Melanocyte of skin (primary cell): ENCODE data around the gene ECE2. TPM values are rescaled to one million over a fixed set of nuclear protein-coding genes. Genes with fewer than 3 reads are reported as not detected.

Experiments
- small RNA-seq, 2 donors: library from RNA; depleted of rRNA; stranded (forward); fragments of <200 nt; gene quantifications; one replicate each; pipeline ENCODE3, GENCODE V24; 2012
- total RNA-seq, 2 donors: library from RNA; depleted of rRNA; stranded (reverse); fragments of >200 nt; gene quantifications; 2 replicates each; pipeline ENCODE4 v1.2.3, GENCODE V29; 2012

ECE2 gene
- not detected for total RNA-seq

GRCh38 chr3:184275961-184276910 lies at the start of gene ECE2:
Gene ECE2, plus strand, starts transcription at chr3:184276022. Its CDS starts 132 bp downstream, at chr3:184276154.

GRCh38 chr3:184229394-184230080 lies 46.3 kb upstream of the ECE2 start, which contains the start of gene VWA5B2:
Gene VWA5B2, plus strand, starts transcription at chr3:184229585. Its CDS starts 944 bp downstream, at chr3:184230529.

GRCh38 chr3:184248454-184249411 lies 27.1 kb upstream of the ECE2 start, which contains the start of gene ALG3:
Gene ALG3, minus strand, starts transcription at chr3:184248962. Its CDS starts 22 bp downstream, at chr3:184248940.

GRCh38 chr3:184249412-184250166 lies 26.2 kb upstream of the ECE2 start, which contains the start of gene EEF1AKMT4:
Gene EEF1AKMT4, plus strand, starts transcription at chr3:184249672. Its CDS starts 23 bp downstream, at chr3:184249695.

GRCh38 chr3:184261270-184261853 lies 14.5 kb upstream of the ECE2 start, which contains the start of gene CAMK2N2:
Gene CAMK2N2, minus strand, starts transcription at chr3:184261553. Its CDS starts 268 bp downstream, at chr3:184261285.

GRCh38 chr3:184298759-184299487 lies 23.1 kb downstream of the ECE2 start, which contains the start of gene PSMD2:
Gene PSMD2, plus strand, starts transcription at chr3:184299241. Its CDS starts 26 bp downstream, at chr3:184299267.

GRCh38 chr3:184314363-184314699 lies 38.5 kb downstream of the ECE2 start, which contains the start of gene EIF4G1:
Gene EIF4G1, plus strand, starts transcription at chr3:184314606. Its CDS starts 1,191 bp downstream, at chr3:184315797.

GRCh38 chr3:184337399-184337714 lies 61.5 kb downstream of the ECE2 start, which contains the start of gene FAM131A:
Gene FAM131A, plus strand, starts transcription at chr3:184337600. Its CDS starts 31 bp downstream, at chr3:184337631.

Small RNA genes lying within 50 kb of the gene (small RNA-seq; reads per million reads assigned to genes)
- gene MIR1224 (0 reads per million in 2 donors), gene SNORD66 (701 to 1,006 reads per million in 2 donors)

Other genes with a start within 250 kb of the ECE2 start
- not detected for gene HTR3D, start 244.3 kb upstream of the ECE2 start, total RNA-seq
- gene HTR3C, start 223.0 kb upstream of the ECE2 start, total RNA-seq, result not detected
- not detected for gene HTR3E, start 179.0 kb upstream of the ECE2 start, total RNA-seq
- 10 to 100 TPM; 35.4 to 45.6 TPM for gene EIF2B5, start 140.7 kb upstream of the ECE2 start, total RNA-seq
- 10 to 100 TPM; 41.0 to 54.7 TPM for gene DVL3, start 120.6 kb upstream of the ECE2 start, total RNA-seq
- 100 to 1,000 TPM; 214 to 239 TPM for gene AP2M1, start 101.2 kb upstream of the ECE2 start, total RNA-seq
- 10 to 100 TPM; 39.9 to 52.9 TPM for gene ABCF3, start 89.8 kb upstream of the ECE2 start, total RNA-seq
- gene VWA5B2, start 46.4 kb upstream of the ECE2 start, total RNA-seq, result not detected
- 10 to 100 TPM; 68.8 to 88.9 TPM for gene ALG3, start 27.1 kb upstream of the ECE2 start, total RNA-seq
- 1 to 10 TPM; 3.8 to 9.0 TPM for gene EEF1AKMT4, start 26.4 kb upstream of the ECE2 start, total RNA-seq
- gene CAMK2N2, start 14.5 kb upstream of the ECE2 start, total RNA-seq, result under 1 TPM; 0.33 to 0.69 TPM
- gene PSMD2, start 23.2 kb downstream of the ECE2 start, total RNA-seq, result 100 to 1,000 TPM; 324 to 411 TPM
- 100 to 1,000 TPM; 191 to 328 TPM for gene EIF4G1, start 38.6 kb downstream of the ECE2 start, total RNA-seq
- 10 to 100 TPM; 15.7 to 22.7 TPM for gene FAM131A, start 61.6 kb downstream of the ECE2 start, total RNA-seq
- 1 to 10 TPM; 4.1 to 6.7 TPM for gene CLCN2, start 85.6 kb downstream of the ECE2 start, total RNA-seq
- 100 to 1,000 TPM in 1 of 2 donors, 10 to 100 TPM in 1; 40.3 to 102 TPM for gene POLR2H, start 85.7 kb downstream of the ECE2 start, total RNA-seq
- gene THPO, start 102.2 kb downstream of the ECE2 start, total RNA-seq, result not detected
- gene CHRD, start 104.0 kb downstream of the ECE2 start, total RNA-seq, result under 1 TPM in 1 of 2 donors, not detected in 1; 0.34 TPM